Measurements from ENCODE around the gene TAC3.
A peak's percentile ranks its signal among the peaks of the same experiment; 100 is the strongest.

The TAC3 gene

GRCh38 chr12:57049890-57050289 is 33.6 kb upstream of the TAC3 start, which contains the start of gene MYO1A:
Gene MYO1A, minus strand, starts transcription at chr12:57050129. Its CDS starts 1,806 bp downstream, at chr12:57048323.
- no peak for TF ChIP-seq CTCF (IDR thresholded peaks at IDR 0.05; ENCODE audit: insufficient read depth, low read depth, low read length, missing control alignments)
- H3K4me3 ChIP-seq (ENCODE audit: low read length) = no peak within 1 kb of the TSS
- DNase-seq (ENCODE audit: low read depth) = peak; percentile 28

GRCh38 chr12:57049119-57049446 is 32.8 kb upstream of the TAC3 start:
- no peak for TF ChIP-seq CTCF (IDR thresholded peaks at IDR 0.05; ENCODE audit: insufficient read depth, low read depth, low read length, missing control alignments)
- H3K4me3 ChIP-seq (ENCODE audit: low read length) = no peak overlapping the region
- no peak for DNase-seq (ENCODE audit: low read depth)

- no peak overlapping the region for H3K4me3 ChIP-seq (ENCODE audit: low read length)
- no peak for DNase-seq (ENCODE audit: low read depth)
- no peak for TF ChIP-seq CTCF (IDR thresholded peaks at IDR 0.05; ENCODE audit: insufficient read depth, low read depth, low read length, missing control alignments)
These were observed 32.2 kb upstream of the TAC3 start for GRCh38 chr12:57048423-57049118.

GRCh38 chr12:57047981-57048380 is 31.7 kb upstream of the TAC3 start:
- no peak overlapping the region for H3K4me3 ChIP-seq (ENCODE audit: low read length)
- TF ChIP-seq CTCF (IDR thresholded peaks at IDR 0.05; ENCODE audit: insufficient read depth, low read depth, low read length, missing control alignments) = no peak
- DNase-seq (ENCODE audit: low read depth) = no peak

GRCh38 chr12:57046947-57047890 is 30.9 kb upstream of the TAC3 start:
- DNase-seq (ENCODE audit: low read depth) = no peak
- H3K4me3 ChIP-seq (ENCODE audit: low read length) = no peak overlapping the region

GRCh38 chr12:57046086-57046791 is 29.9 kb upstream of the TAC3 start:
- TF ChIP-seq CTCF (IDR thresholded peaks at IDR 0.05; ENCODE audit: insufficient read depth, low read depth, low read length, missing control alignments) = no peak
- DNase-seq (ENCODE audit: low read depth) = no peak
- H3K4me3 ChIP-seq (ENCODE audit: low read length) = no peak overlapping the region

More at GRCh38 chr12:57046947-57047890, 30.9 kb upstream of the TAC3 start:
- no peak for TF ChIP-seq CTCF (IDR thresholded peaks at IDR 0.05; ENCODE audit: insufficient read depth, low read depth, low read length, missing control alignments)
